Measurements from ENCODE around the gene LOXHD1. TPM values are rescaled to one million over a fixed set of nuclear protein-coding genes. Genes with fewer than 3 reads are reported as not detected.

The LOXHD1 gene
- total RNA-seq, 1 experiment from 2014 or later, result not detected

GRCh38 chr18:46629361-46629760 is 27.7 kb downstream of the LOXHD1 start:
- TF ChIP-seq REST (IDR thresholded peaks at IDR 0.05; ENCODE audit: insufficient read depth in 1 of 2, low read depth in 2 of 2, low read length in 1 of 2) (no peak), CTCF (IDR thresholded peaks at IDR 0.05) (no peak), TCF7L2 (IDR thresholded peaks at IDR 0.05; ENCODE audit: low read depth, low read length) (no peak), SIN3A (IDR thresholded peaks at IDR 0.05; ENCODE audit: borderline replicate concordance, insufficient read depth, low read depth, low read length) (no peak), POLR2AphosphoS5 (IDR thresholded peaks at IDR 0.05; ENCODE audit: low read depth, low read length) (no peak)
- intact Hi-C loops (cut with micrococcal nuclease; ENCODE audit: unreplicated experiment), result no loop called here
- Histone ChIP-seq H3K36me3 (ENCODE audit: control insufficient read depth, insufficient read depth, low read length) (no peaks in the 10 kb centered on the region), H3K4me3 (ENCODE audit: low read depth in 2 of 2, low read length in 2 of 2) (no peak overlapping the region), H3K9me3 (ENCODE audit: control insufficient read depth, insufficient read depth, low read depth, low read length) (no peaks in the 10 kb centered on the region), H3K4me1 (ENCODE audit: control insufficient read depth, insufficient read depth, low read length) (no peaks in the 10 kb centered on the region), H3K27ac (ENCODE audit: low read length) (no peak overlapping the region), H3K27me3 (ENCODE audit: control insufficient read depth, insufficient read depth, low read length) (no peaks in the 10 kb centered on the region)
- ChIA-PET POLR2A (no interaction called here), CTCF (no interaction called here)
- DNase-seq (ENCODE audit: low read depth, low spot score), result no peak
- no peak for ATAC-seq
- BruUV-seq (replicated peaks), result no TSS peak
- in situ Hi-C loops (cut with HindIII; ENCODE audit: low pct_unique_long_range_greater_than_20kb, low sequenced_read_pairs), result no loop called here

- Histone ChIP-seq H3K4me1 (ENCODE audit: control insufficient read depth, insufficient read depth, low read length) (no peaks in the 10 kb centered on the region), H3K4me3 (ENCODE audit: low read depth in 2 of 2, low read length in 2 of 2) (no peak overlapping the region), H3K9me3 (ENCODE audit: control insufficient read depth, insufficient read depth, low read depth, low read length) (no peaks in the 10 kb centered on the region), H3K27me3 (ENCODE audit: control insufficient read depth, insufficient read depth, low read length) (no peaks in the 10 kb centered on the region), H3K36me3 (ENCODE audit: control insufficient read depth, insufficient read depth, low read length) (no peaks in the 10 kb centered on the region), H3K27ac (ENCODE audit: low read length) (no peak overlapping the region)
- DNase-seq (ENCODE audit: low read depth, low spot score), result no peak
- no peak for ATAC-seq
- POLR2A ChIA-PET, result no interaction called here
- no TSS peak for BruUV-seq (replicated peaks)
- TF ChIP-seq REST (IDR thresholded peaks at IDR 0.05; ENCODE audit: insufficient read depth in 1 of 2, low read depth in 2 of 2, low read length in 1 of 2) (no peak), CTCF (IDR thresholded peaks at IDR 0.05) (no peak), TCF7L2 (IDR thresholded peaks at IDR 0.05; ENCODE audit: low read depth, low read length) (no peak), POLR2AphosphoS5 (IDR thresholded peaks at IDR 0.05; ENCODE audit: low read depth, low read length) (no peak), SIN3A (IDR thresholded peaks at IDR 0.05; ENCODE audit: borderline replicate concordance, insufficient read depth, low read depth, low read length) (no peak)
- CTCF ChIA-PET, result no interaction called here
- in situ Hi-C loops (cut with HindIII; ENCODE audit: low pct_unique_long_range_greater_than_20kb, low sequenced_read_pairs) (no loop called here), intact Hi-C loops (cut with micrococcal nuclease; ENCODE audit: unreplicated experiment) (no loop called here)
These were observed 28.8 kb downstream of the LOXHD1 start for GRCh38 chr18:46628206-46628605.

Measured in Panc1 (cell line).